PC-9 (cell line): ENCODE measurements around the gene MIEN1. TPM values are rescaled to one million over a fixed set of nuclear protein-coding genes. Genes with fewer than 3 reads are reported as not detected.
"Not testable (repeated sequence)": the region's sequence is repeated elsewhere in the genome, so short reads cannot be mapped to it uniquely, and the experiment has no call there.

Experiments
- BruUV-seq: library from RNA; stranded (reverse); fragments of 400-500 nt; replicated peaks from 2 replicates; lab custom pipeline; 2021; lab: Mats Ljungman, UMichigan
- CTCF ChIA-PET: fragments of 300-600 bp; sonication (Branson Sonifier 250); formaldehyde crosslinking; loops from one replicate; lab custom pipeline; 2022; ENCODE audit warnings: antibody characterized with exemption; lab: Charles Lee
- POLR2A ChIA-PET: fragments of 300-600 bp; sonication (Branson Sonifier 250); formaldehyde crosslinking; loops from one replicate; lab custom pipeline; 2022; ENCODE audit warnings: antibody characterized with exemption; ENCODE audit not compliant: unreplicated experiment; lab: Charles Lee
- DNase-seq, 2 experiments: peaks; one replicate each; pipeline versions ENCODE4 v3.0.0 to v3.0.0-alpha.2; 2015 to 2022; ENCODE audit warnings: mixed read lengths in 1 of 2
- H2AFZ ChIP-seq: fragments of 200-600 bp; sonication (generic); 2 replicates; pipeline ENCODE4 v1.8.1; 2017; ENCODE audit warnings: antibody characterized with exemption
- H3F3A ChIP-seq: fragments of 200-600 bp; sonication (generic); 2 replicates; pipeline ENCODE4 v1.8.1; 2017; ENCODE audit warnings: antibody characterized with exemption, mild to moderate bottlenecking, low read depth; ENCODE audit not compliant: insufficient read depth
- H3K27ac ChIP-seq: fragments of 200-600 bp; sonication (generic); 2 replicates; pipeline ENCODE4 v1.6.1; 2016; ENCODE audit warnings: mixed run types
- H3K27me3 ChIP-seq: fragments of 200-600 bp; sonication (generic); 2 replicates; pipeline ENCODE4 v1.6.1; 2016; ENCODE audit warnings: low read depth, mixed run types; ENCODE audit not compliant: insufficient read depth
- H3K36me3 ChIP-seq: fragments of 200-600 bp; sonication (generic); 2 replicates; pipeline ENCODE4 v1.6.1; 2016; ENCODE audit warnings: low read depth, mixed run types
- H3K4me1 ChIP-seq: fragments of 200-600 bp; sonication (generic); replicated peaks from 2 replicates; pipeline ENCODE4 v1.6.1; 2016; ENCODE audit warnings: mixed run types; ENCODE audit not compliant: insufficient read depth
- H3K4me2 ChIP-seq: fragments of 200-600 bp; sonication (generic); 2 replicates; pipeline ENCODE4 v1.6.1; 2017; ENCODE audit warnings: mixed run types
- H3K4me3 ChIP-seq: fragments of 200-600 bp; sonication (generic); 2 replicates; pipeline ENCODE4 v1.6.1; 2016; ENCODE audit warnings: mixed run types
- H3K79me2 ChIP-seq: fragments of 200-600 bp; sonication (generic); 2 replicates; pipeline ENCODE4 v1.6.1; 2017; ENCODE audit warnings: low read depth, mixed run types
- H3K9me2 ChIP-seq: fragments of 200-600 bp; sonication (generic); 2 replicates; pipeline ENCODE4 v1.8.1; 2017; ENCODE audit warnings: mild to moderate bottlenecking; ENCODE audit not compliant: insufficient read depth
- H3K9me3 ChIP-seq: fragments of 200-600 bp; sonication (generic); 2 replicates; pipeline ENCODE4 v1.8.1; 2016; ENCODE audit warnings: low read depth; ENCODE audit not compliant: insufficient read depth
- H4K20me1 ChIP-seq: fragments of 200-600 bp; sonication (generic); 2 replicates; pipeline ENCODE4 v1.8.1; 2017; ENCODE audit not compliant: insufficient read depth
- EZH2 ChIP-seq: fragments of 200-600 bp; sonication (generic); IDR thresholded peaks from 2 replicates; pipeline ENCODE4 v1.8.0; 2017; ENCODE audit warnings: antibody characterized with exemption, low read depth
- intact Hi-C: fragments of 100-400 bp; cut with micrococcal nuclease; formaldehyde crosslinking; loops from one replicate; pipeline ENCODE4 v1.10.0; 2022; ENCODE audit not compliant: unreplicated experiment
- total RNA-seq: library from RNA; stranded (reverse); gene quantifications from 2 replicates; pipeline ENCODE4 v1.2.3, GENCODE V29; 2021
- TF ChIP-seq, protein P1 (sequence below): fragments of 200-600 bp; sonication (generic); conservative IDR thresholded peaks from 2 replicates; pipeline ENCODE4 v1.6.1; 2017; ENCODE audit warnings: mixed run types, antibody characterized with exemption, mild to moderate bottlenecking, moderate library complexity

Gene MIEN1
- total RNA-seq, 1 experiment from 2014 or later = 49.2 TPM

DNA sequence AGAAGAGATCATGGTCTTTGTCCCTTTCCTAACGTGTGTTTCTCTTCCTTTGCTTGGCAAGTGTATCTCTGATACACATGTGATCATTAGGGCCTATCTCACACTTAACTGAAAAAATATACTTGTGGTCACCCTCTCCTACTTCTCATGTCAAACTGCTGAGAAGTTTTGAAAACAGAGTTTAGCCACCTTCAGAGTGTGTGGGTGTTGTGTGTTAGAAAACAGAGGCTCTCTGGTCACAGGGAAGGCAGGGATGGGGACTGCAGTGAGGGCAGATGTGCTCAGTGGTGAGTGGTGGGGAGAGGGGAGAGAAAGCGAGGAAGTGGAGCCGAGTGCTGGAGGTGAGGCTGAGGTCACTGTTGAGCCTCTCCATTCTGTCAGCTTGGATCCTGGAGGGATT is 36.8 kb upstream of the MIEN1 start:
- POLR2A ChIA-PET = interaction anchor here (0.6 kb wide), 1 partner anchor 11 kb away, joined by 4 read pairs; no protein-coding TSS in a partner anchor
- Histone ChIP-seq H3K27me3 (no peaks in the 10 kb centered on the region), H3K79me2 (no peaks in the 10 kb centered on the region), H3K9me3 (no peaks in the 10 kb centered on the region; the same call in 1 of the 2 replicates), H2AFZ (no peak overlapping the region), H3K4me2 (no peak overlapping the region), H3K4me1 (peaks cover 24% of the 10 kb centered on the region), H3K4me3 (no peak overlapping the region), H3K27ac (no peak overlapping the region), H3F3A (peaks cover 37% of the 10 kb centered on the region), H4K20me1 (no peaks in the 10 kb centered on the region), H3K36me3 (no peaks in the 10 kb centered on the region), H3K9me2 (no peaks in the 10 kb centered on the region)
- no peak for TF ChIP-seq EZH2
- TF ChIP-seq, protein P1, sequence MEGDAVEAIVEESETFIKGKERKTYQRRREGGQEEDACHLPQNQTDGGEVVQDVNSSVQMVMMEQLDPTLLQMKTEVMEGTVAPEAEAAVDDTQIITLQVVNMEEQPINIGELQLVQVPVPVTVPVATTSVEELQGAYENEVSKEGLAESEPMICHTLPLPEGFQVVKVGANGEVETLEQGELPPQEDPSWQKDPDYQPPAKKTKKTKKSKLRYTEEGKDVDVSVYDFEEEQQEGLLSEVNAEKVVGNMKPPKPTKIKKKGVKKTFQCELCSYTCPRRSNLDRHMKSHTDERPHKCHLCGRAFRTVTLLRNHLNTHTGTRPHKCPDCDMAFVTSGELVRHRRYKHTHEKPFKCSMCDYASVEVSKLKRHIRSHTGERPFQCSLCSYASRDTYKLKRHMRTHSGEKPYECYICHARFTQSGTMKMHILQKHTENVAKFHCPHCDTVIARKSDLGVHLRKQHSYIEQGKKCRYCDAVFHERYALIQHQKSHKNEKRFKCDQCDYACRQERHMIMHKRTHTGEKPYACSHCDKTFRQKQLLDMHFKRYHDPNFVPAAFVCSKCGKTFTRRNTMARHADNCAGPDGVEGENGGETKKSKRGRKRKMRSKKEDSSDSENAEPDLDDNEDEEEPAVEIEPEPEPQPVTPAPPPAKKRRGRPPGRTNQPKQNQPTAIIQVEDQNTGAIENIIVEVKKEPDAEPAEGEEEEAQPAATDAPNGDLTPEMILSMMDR = no peak
- no TSS peak for BruUV-seq
- DNase-seq = no peak
- intact Hi-C loops = no loop called here
- CTCF ChIA-PET = no interaction called here

DNA sequence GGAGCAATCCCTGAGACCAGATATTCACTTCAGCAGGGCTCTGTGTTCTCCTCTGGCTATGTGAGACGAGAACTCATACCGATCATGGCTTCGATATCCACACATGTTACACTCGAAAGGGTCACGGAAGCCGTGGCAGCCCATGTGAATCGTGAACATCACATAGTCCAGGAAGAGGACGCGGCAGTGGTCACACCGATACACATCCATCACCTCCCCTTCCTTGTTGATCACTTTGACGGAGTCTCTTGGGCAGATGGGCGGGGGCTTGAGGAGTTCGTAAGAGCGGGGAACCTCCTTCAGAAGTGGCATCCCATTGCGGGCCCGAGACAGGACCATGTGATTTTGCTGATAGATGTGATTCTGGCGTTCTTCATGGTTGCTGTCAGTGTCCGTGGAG is 35.4 kb upstream of the MIEN1 start:
- H3K4me3 ChIP-seq = no peak overlapping the region
- H3K36me3 ChIP-seq = no peaks in the 10 kb centered on the region
- H3K4me2 ChIP-seq = no peak overlapping the region
- ChIA-PET CTCF (no interaction called here), POLR2A (no interaction called here)
- no peak for TF ChIP-seq EZH2
- TF ChIP-seq, protein P1 = no peak
- peaks cover 17% of the 10 kb centered on the region for H3K4me1 ChIP-seq
- no peaks in the 10 kb centered on the region for H3K9me2 ChIP-seq
- H2AFZ ChIP-seq = no peak overlapping the region
- H3F3A ChIP-seq = peaks cover 25% of the 10 kb centered on the region
- H3K27me3 ChIP-seq = no peaks in the 10 kb centered on the region
- H3K79me2 ChIP-seq = no peaks in the 10 kb centered on the region
- DNase-seq = no peak
- H3K9me3 ChIP-seq = no peaks in the 10 kb centered on the region; the same call in 1 of the 2 replicates
- intact Hi-C loops = no loop called here
- no TSS peak for BruUV-seq
- H4K20me1 ChIP-seq = no peaks in the 10 kb centered on the region
- H3K27ac ChIP-seq = no peak overlapping the region

DNA sequence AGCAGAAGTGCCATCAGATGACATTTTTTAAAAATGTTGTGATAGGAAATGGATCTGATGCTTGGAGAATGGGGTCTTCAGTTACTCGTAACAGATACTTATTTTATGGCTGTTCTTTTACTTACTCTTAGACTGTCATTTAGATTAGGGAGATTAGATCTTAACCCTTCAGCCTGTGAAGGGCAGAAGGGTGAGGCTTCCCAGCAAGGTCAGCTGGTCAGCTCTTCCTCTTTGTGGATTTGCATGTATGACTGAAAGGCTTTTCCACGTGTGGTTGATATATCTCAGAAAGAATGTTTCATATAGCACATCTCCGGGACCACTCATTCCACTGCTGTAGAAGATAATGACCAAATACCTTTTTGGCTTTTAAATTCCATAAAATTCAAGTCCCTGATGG is 34.8 kb upstream of the MIEN1 start:
- ChIA-PET POLR2A (no interaction called here), CTCF (no interaction called here)
- Histone ChIP-seq H3K9me2 (no peaks in the 10 kb centered on the region), H3K36me3 (no peaks in the 10 kb centered on the region), H2AFZ (no peak overlapping the region), H3F3A (peaks cover 19% of the 10 kb centered on the region), H3K4me2 (no peak overlapping the region), H3K27me3 (no peaks in the 10 kb centered on the region), H3K27ac (no peak overlapping the region), H3K4me1 (peaks cover 11% of the 10 kb centered on the region), H4K20me1 (no peaks in the 10 kb centered on the region), H3K9me3 (no peaks in the 10 kb centered on the region; the same call in 1 of the 2 replicates), H3K4me3 (no peak overlapping the region), H3K79me2 (no peaks in the 10 kb centered on the region)
- intact Hi-C loops = no loop called here
- TF ChIP-seq EZH2 = no peak
- TF ChIP-seq, protein P1 = no peak
- no TSS peak for BruUV-seq
- DNase-seq = no peak

DNA sequence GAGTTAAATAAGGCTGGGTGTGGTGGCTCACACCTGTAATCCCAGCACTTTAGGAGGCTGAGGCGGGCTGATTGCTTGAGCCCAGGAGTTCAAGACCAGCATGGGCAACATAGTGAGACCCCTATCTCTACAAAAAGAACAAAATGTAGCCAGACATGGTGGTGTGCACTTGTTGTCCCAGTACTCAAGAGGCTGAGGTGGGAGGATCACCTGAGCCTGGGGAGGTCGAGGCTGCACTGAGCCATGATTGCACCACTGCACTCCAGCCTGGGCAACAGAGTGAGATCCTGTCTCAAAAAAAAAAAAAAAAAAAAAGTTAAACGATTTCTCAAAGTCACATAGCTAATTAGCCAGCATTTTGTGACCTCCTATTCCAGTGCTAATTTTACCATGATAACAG is 33.8 kb upstream of the MIEN1 start:
- H3K4me1 ChIP-seq, H3K9me3 ChIP-seq, H4K20me1 ChIP-seq, H3K9me2 ChIP-seq, H3K79me2 ChIP-seq, intact Hi-C loops, POLR2A ChIA-PET, H3K27me3 ChIP-seq, H3K27ac ChIP-seq, H3K4me2 ChIP-seq, H3K36me3 ChIP-seq, H2AFZ ChIP-seq, H3K4me3 ChIP-seq, DNase-seq, CTCF ChIA-PET, BruUV-seq: not testable (repeated sequence)
- peaks cover 12% of the 10 kb centered on the region; the same call in 1 of the 2 replicates for H3F3A ChIP-seq
